IPS DF 4.7 (cell line): ENCODE results near the gene HNF4A.

ENCODE experiments used
- DNase-seq: peaks from one replicate; pipeline ENCODE4 v3.0.0-alpha.2; 2013; ENCODE audit warnings: low spot score; ENCODE audit errors: extremely low read depth

Gene HNF4A

GRCh38 chr20:44424039-44424495, 68.6 kb downstream of the HNF4A start:
- no peak for DNase-seq

GRCh38 chr20:44425923-44426322, 70.4 kb downstream of the HNF4A start:
- no peak for DNase-seq

- DNase-seq: no peak
Measured at GRCh38 chr20:44426879-44427790, 71.6 kb downstream of the HNF4A start.

- no peak for DNase-seq
Measured at GRCh38 chr20:44427804-44428173, 72.3 kb downstream of the HNF4A start.

GRCh38 chr20:44428174-44429016, 72.9 kb downstream of the HNF4A start:
- DNase-seq: no peak

- DNase-seq: no peak
Measured at GRCh38 chr20:44429017-44429339, 73.5 kb downstream of the HNF4A start.

- no peak for DNase-seq
Measured at GRCh38 chr20:44429419-44430269, 74.1 kb downstream of the HNF4A start.

- DNase-seq: no peak
Measured at GRCh38 chr20:44430270-44431065, 75.0 kb downstream of the HNF4A start.

- no peak for DNase-seq
Measured at GRCh38 chr20:44431118-44431501, 75.6 kb downstream of the HNF4A start.

- DNase-seq: no peak
Measured at GRCh38 chr20:44431502-44432234, 76.2 kb downstream of the HNF4A start.

GRCh38 chr20:44432618-44433577, 77.4 kb downstream of the HNF4A start:
- DNase-seq: no peak

GRCh38 chr20:44433751-44434538, 78.4 kb downstream of the HNF4A start:
- no peak for DNase-seq

GRCh38 chr20:44435630-44436335, 80.3 kb downstream of the HNF4A start:
- DNase-seq: no peak

GRCh38 chr20:44436393-44436792, 80.9 kb downstream of the HNF4A start:
- no peak for DNase-seq

GRCh38 chr20:44437497-44437896, 82.0 kb downstream of the HNF4A start:
- no peak for DNase-seq

GRCh38 chr20:44438782-44439181, 83.3 kb downstream of the HNF4A start:
- DNase-seq: no peak

- no peak for DNase-seq
Measured at GRCh38 chr20:44439318-44439717, 83.8 kb downstream of the HNF4A start.
